NCI-H1417 (cell line): ENCODE results near the gene CARD19.
"Not testable (repeated sequence)": the region's sequence is repeated elsewhere in the genome, so short reads cannot be mapped to it uniquely, and the experiment has no call there.

Experiments used
- DNase-seq, 3 experiments: peaks; one replicate each; lab custom pipeline; 2025; lab: John Stamatoyannopoulos, UW

CARD19 gene

DNA sequence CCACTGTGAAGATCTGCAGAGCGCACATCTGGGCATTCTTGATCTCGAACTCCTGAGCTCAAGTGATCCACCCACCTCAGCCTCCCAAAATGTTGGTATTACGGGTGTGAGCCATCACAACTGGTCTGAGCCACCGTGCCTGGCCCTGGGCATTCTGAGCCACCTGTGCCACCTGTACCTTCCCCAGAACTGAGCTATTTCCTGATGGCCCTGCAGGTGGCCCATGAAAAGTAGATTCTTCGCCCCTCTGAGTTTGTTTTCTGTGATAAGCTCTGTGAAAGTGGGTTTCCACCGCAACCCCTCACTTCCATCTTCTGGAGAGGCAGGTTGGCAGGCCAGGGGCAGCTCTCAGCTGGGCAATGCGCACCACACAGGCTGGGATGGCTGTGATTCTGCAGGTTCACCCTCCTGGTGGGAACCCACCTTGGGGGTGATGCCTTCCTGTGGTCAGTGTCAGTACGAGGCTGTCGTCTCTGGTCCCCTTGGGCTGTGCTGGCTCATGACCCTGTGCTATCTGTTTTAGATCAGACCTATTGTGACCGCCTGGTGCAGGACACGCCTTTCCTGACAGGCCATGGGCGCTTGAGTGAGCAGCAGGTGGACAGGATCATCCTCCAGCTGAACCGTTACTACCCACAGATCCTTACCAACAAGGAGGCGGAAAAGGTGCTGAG, 11.3 kb downstream of the CARD19 start:
- no peak for DNase-seq

DNA sequence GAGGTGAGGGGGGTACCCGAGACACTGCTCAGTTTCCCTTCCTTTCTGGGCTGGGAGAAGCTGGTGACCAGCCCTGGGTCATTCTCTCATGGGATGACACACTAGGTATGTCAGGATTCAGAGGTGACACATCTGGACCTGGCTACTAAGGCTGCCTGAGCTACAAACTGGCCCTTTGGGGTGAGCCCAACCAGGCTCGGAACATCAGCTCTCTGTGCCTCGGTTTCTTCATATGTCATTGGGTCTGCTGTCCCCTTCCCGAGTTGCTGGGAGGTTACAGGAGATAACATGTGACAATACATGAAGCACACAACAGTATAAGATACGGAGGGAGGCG, 11.8 kb downstream of the CARD19 start:
- no peak for DNase-seq

DNA sequence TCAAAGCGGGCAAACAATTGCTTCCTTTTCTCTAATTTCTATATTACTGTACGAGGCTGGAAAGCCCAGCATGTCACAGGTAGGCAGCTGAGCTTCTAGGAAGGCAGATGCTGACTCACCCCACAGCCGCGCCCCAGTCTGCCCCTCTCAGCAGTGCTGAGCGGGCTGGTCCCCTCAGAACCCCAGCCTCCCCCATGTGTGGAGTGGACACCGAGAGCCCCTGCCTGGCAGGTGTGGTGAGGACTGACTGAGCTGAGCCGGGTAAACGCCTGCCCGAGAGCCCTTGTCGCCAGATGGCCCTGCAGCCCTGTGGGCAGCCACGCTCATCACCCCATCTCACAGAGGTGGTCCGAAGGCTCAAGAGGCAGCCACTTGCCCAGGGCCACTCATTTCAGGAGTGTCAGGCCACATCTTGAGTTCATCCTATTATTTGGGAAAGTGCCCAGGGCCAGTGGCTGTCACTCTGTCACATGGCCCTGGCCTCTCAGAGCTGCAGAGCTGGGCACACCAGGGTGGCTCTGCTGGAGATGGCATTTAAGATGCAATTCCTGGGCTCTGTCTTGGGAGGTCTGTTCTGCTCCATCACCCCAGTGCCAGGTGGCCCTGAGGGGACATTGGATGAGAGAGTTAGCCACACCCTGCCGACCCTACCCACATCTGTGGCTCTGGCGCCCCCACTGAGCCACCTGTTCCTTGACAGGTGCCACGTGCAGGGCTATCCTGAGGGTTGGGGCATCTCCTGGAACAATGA, 12.4 kb downstream of the CARD19 start:
- DNase-seq, result no peak

DNA sequence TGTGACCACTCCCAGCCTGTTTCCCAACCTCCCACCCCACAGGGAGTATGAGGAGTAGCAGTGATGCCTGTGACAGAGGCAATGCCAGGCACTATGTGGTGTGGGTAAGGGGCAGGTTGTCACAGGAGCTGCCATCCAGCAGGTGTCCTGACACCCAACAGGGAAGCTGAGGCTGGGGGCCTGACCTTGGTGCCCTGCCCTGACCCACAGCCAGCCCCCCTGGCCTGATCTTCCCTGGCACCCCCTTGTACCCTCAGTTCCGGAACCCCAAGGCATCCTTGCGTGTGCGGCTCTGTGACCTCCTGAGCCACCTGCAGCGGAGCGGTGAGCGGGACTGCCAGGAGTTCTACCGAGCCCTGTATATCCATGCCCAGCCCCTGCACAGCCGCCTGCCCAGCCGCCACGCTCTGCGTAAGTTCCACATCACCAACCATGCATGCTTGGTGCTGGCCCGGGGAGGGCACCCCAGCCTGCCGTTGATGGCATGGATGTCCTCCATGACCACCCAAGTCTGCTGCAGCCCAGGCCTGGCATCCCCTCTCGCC, 14.4 kb downstream of the CARD19 start:
- no peak for DNase-seq

DNA sequence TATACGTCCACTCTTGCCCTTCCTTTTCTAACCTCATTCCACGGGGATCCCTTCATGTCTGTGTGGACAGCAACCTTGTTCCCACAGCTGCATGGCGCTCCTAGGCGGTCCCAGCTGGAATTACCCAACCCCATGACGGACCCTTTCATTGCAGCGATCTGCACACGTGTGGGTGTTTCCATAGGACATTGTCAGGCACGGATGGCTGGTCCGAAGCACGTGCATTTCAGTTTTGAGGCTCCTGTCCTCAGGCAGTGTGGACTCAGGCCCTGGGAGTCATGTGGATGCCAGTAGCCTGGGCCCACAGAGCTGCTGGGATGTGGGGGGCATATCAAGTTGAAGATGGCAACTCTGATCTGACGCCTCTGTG, 15.0 kb downstream of the CARD19 start:
- DNase-seq, result no peak

DNA sequence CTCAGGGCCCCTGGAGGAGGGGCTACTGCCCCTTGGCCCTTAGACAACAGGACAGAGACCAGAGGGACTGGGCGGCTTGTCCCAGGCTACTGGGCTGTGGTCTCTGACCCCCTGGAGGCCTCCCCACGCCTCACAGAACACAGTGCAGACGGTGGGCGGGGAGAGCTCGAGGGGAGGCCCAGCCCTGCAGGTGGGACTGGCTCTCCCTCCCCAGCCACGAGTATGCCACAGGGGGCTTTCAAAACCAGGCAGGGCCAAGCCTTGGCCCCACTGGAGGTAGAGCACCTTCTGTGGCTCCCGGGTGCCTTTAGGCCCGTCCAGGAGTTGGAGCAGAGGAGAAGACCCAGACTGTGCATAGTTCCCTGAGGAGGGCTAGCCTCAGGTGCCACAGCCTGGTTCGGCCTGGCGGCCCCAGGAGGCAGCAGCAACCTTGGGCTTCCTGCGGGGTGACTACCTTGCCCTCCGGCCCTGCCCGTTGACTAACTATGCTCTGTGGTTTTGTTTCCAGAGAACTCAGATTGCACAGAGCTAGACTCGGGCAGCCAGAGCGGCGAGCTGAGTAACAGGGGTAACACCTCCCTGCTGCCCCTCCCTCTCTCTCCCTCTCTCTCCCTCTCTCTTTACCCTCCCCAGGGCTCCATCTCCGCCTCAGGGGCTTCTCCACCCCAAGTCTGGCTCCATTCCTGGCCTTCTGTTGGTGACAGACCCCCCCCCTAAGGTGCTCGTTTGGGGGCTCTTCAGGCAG, 15.5 kb downstream of the CARD19 start:
- no peak for DNase-seq

DNA sequence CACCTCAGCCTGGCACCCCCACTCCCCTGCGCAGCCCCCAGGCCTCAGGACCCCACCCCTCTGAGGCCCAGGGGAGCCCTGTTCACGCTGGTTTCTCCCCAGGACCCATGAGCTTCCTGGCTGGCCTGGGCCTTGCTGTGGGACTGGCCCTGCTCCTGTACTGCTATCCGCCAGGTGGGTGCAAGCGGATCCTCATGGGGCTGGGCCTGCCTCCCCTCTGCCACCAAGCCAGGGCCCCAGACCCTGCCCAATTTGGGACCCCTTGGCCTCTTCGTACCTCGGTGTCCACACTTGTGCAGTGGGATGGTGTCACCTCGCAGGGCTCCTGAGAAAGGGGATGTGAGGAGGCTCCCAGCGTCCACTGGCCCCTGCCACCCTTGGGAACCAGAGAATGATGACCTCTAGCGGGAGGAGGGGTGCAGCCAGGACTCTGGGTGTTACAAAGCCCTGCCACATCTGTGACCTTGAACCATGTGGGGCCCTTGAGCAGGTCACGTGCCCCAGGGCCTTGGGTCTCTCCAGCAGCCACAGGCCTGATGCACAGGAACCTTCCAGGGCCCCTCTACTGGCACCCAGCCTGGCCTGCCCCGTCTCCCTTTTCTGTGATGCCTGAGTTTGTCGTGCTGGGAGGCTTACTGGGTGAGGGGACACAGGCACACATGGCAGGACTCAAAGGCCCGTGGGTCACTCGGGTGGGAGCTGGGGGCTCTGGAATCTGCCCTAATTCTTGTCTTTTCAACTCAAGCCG, 16.3 kb downstream of the CARD19 start:
- DNase-seq, result no peak

DNA sequence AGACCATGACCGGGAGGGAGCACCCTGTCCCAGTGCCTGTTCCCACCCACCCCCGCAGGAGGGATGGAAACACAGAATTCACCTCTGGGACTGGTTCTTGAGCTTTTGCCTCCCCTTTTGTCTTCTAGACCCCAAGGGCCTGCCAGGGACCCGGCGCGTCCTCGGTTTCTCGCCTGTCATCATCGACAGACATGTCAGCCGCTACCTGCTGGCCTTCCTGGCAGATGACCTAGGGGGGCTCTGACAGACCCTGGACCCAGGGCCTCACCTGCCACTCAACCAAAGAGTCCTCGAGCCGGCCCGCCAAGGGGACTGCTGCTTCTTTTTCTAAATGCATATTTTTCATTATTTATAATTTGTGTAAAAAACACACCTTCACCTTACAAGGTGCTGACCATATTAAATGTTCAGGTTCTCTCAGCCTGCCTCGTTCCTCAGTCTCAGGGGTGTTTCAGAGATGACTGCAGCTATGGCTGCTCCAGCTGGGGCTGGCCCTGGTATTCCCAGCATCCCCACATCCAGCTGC, 16.9 kb downstream of the CARD19 start:
- no peak for DNase-seq

DNA sequence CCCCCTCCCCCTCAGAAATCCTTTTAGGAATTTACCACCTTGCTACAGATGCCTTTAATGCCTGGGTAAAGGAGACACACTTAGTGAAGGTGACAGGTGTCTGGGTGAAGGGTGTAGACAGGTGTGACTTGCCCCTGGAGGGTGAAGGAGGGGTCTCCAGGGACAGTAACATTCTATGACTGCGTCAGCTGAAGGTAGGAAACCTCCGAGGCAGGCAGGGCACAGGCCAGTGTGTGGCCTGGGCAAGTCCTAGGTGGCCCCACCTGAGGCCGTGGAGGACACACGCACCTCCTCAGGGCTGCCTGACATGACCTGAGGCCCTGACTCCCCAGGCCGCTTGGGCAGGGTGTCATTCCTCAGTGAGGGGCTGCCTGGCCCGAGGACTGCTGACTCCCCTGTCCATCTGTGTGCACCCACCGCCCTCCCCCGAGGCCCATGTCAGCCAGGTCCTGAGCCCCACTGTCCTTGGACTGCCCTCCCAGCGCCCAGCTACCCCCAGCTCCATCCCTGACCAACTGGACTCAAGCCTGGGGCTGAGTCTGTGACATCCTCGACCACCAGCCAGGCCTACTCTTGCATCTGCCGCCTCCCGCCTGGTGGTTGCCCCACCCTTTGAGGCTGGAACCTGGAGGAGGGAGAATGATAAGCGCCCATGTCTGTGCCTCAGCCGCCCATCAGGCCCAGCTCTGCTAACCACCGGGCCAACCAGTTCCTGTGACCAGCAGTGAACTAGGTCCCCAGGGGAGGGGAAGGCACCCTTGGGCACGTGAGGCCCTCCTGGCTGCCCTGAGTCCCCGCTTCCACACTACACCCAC, 18.4 kb downstream of the CARD19 start:
- no peak for DNase-seq

GRCh38 chr9:93114984-93115335, 18.9 kb downstream of the CARD19 start:
- no peak for DNase-seq

DNA sequence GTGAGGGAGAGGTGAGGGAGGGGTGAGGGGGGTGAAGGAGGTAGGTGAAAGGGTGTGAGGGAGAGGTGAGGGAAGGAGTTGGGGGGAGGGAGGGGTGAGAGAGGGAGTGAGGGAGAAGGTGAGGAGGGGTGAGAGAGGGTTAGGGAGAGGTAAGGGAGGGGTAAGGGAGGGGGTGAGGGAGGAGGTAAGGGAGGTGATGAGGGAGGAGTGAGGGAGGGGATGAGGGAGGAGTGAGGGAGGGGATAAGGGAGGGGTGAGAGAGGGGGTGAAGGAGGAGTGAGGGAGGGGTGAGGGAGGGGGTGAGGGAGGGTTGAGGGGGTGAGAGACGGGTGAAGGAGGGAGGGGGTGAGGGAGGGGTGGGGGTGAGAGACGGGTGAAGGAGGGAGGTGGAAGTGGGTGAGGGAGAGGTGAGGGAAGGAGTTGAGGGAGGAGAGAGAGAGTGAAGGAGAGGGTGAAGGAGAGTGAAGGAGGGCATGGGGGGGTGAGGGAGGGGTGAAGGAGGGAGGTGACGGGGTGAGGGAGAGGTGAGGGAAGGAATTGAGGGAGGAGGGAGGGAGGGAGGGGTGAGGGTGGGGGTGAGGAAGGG, 19.6 kb downstream of the CARD19 start:
- DNase-seq, result no peak

GRCh38 chr9:93116072-93116961, 20.3 kb downstream of the CARD19 start:
- no peak for DNase-seq

DNA sequence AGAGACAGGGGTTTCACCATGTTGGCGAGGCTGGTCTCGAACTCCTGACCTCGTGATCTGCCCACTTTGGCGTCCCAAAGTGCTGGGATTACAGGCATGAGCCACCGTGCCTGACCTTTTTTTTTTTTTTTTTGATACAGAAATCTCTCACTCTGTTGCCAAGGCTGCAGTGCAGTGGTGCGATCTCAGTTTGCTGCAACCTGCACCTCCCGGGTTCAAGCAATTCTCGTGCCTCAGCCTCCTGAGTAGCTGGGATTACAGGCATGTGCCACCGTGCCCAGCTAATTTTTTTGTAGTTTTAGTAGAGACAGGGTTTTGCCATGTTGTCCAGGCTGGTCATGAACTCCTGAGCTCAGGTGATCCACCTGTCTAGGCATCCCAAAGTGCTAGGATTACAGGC, 21.5 kb downstream of the CARD19 start:
- DNase-seq, result not testable (repeated sequence)

- DNase-seq, result no peak
Observed at GRCh38 chr9:93117924-93118862, 22.2 kb downstream of the CARD19 start.

GRCh38 chr9:93118863-93119702, 23.1 kb downstream of the CARD19 start:
- DNase-seq, result no peak

DNA sequence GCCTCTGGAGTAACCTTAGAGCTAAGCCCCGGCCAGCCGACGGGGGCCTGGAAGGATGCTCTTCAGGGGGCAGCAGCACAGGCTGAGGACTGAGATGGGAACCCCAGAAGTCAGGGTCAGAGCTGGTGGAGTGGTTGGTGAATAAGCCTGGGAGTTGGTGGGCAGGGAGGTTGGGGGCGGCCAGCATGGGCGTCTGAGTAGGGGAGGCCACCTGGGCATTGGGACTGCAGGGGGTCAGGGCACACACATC, 23.6 kb downstream of the CARD19 start:
- no peak for DNase-seq

DNA sequence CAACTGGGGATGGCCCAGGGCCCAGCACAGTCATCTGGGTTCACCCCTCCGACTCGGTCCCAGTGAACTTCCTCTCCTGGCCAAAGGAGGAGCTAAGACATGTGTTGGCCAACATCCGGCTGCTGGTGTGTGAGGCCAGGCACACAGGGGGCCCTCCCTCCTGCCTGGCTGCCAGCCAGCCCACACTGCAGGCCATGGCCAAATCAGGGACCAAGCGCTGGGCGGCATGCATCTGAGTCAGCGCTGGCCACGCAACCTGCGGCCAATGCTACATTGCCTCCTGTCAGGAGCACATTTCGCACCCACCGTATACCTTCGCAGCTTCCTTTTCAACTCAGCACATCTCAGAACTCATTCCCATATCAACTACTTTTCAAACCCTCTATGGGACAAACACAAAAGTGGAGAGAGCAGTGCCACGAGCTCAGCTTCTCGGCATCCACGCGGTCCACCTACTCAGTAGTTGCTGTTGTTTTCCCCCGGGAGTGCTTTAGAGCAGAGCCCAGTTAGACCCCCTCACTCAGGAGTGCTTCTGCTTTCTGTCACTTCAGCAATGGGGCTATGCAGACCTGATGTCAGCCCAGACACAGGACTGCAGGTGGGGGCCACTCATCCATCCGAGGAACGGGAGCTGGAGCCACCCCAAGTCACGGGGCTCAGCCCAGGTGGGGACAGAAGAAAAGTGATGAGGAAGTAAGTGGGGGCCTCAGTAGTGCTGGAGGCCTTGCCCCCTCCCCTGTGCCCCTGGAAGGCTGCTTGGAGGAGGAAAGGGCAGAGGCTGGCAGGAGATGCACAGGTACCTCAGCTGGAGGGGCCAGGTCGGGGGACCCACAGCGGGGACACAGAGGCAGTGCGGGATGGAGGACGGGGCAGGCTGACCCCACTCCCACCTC, 24.2 kb downstream of the CARD19 start:
- DNase-seq, result no peak
